ENCODE results near the gene PRR12.

The PRR12 gene

GRCh38 chr19:49553451-49554271, 37.3 kb upstream of the PRR12 start:
- H3K4me2 ChIP-seq (ENCODE audit: low read length), result no peak overlapping the region
- no peaks in the 10 kb centered on the region for H3K9me3 ChIP-seq (ENCODE audit: control insufficient read depth, insufficient read depth, low read length)
- H3K27ac ChIP-seq (ENCODE audit: low read depth, low read length), result no peak overlapping the region

GRCh38 chr19:49554701-49555181, 36.2 kb upstream of the PRR12 start:
- Histone ChIP-seq H3K27me3 (ENCODE audit: control insufficient read depth, low read length) (no peaks in the 10 kb centered on the region), H3K4me3 (ENCODE audit: low read length) (no peak overlapping the region), H3K79me2 (ENCODE audit: control insufficient read depth, low read length) (no peaks in the 10 kb centered on the region), H3K9me3 (ENCODE audit: control insufficient read depth, insufficient read depth, low read length) (no peaks in the 10 kb centered on the region), H3K9me2 (replicated peaks; ENCODE audit: control insufficient read depth, low read length) (no peaks in the 10 kb centered on the region), H3K4me1 (ENCODE audit: control insufficient read depth, low read length) (no peaks in the 10 kb centered on the region), H4K20me1 (ENCODE audit: control insufficient read depth, insufficient read depth, low read depth, low read length) (no peaks in the 10 kb centered on the region), H3K4me2 (ENCODE audit: low read length) (no peak overlapping the region), H3F3A (ENCODE audit: control insufficient read depth, insufficient read depth) (no peaks in the 10 kb centered on the region), H3K27ac (ENCODE audit: low read depth, low read length) (no peak overlapping the region), H3K36me3 (ENCODE audit: control insufficient read depth, low read length) (peaks cover 38% of the 10 kb centered on the region)
- no peak for TF ChIP-seq CTCF (IDR thresholded peaks at IDR 0.05; ENCODE audit: low read depth, low read length, poor library complexity, severe bottlenecking)
- no peak for TF ChIP-seq EZH2phosphoT487 (IDR thresholded peaks at IDR 0.05; ENCODE audit: borderline replicate concordance, low read length)

More at GRCh38 chr19:49553451-49554271, 37.3 kb upstream of the PRR12 start:
- Histone ChIP-seq H3K4me3 (ENCODE audit: low read length) (no peak overlapping the region), H3K36me3 (ENCODE audit: control insufficient read depth, low read length) (peaks cover 28% of the 10 kb centered on the region), H3K4me1 (ENCODE audit: control insufficient read depth, low read length) (no peaks in the 10 kb centered on the region), H3F3A (ENCODE audit: control insufficient read depth, insufficient read depth) (no peaks in the 10 kb centered on the region), H3K79me2 (ENCODE audit: control insufficient read depth, low read length) (no peaks in the 10 kb centered on the region), H3K27me3 (ENCODE audit: control insufficient read depth, low read length) (no peaks in the 10 kb centered on the region), H4K20me1 (ENCODE audit: control insufficient read depth, insufficient read depth, low read depth, low read length) (no peaks in the 10 kb centered on the region), H3K9me2 (replicated peaks; ENCODE audit: control insufficient read depth, low read length) (no peaks in the 10 kb centered on the region)
- TF ChIP-seq CTCF (IDR thresholded peaks at IDR 0.05; ENCODE audit: low read depth, low read length, poor library complexity, severe bottlenecking), result no peak
- TF ChIP-seq EZH2phosphoT487 (IDR thresholded peaks at IDR 0.05; ENCODE audit: borderline replicate concordance, low read length), result no peak

DNA sequence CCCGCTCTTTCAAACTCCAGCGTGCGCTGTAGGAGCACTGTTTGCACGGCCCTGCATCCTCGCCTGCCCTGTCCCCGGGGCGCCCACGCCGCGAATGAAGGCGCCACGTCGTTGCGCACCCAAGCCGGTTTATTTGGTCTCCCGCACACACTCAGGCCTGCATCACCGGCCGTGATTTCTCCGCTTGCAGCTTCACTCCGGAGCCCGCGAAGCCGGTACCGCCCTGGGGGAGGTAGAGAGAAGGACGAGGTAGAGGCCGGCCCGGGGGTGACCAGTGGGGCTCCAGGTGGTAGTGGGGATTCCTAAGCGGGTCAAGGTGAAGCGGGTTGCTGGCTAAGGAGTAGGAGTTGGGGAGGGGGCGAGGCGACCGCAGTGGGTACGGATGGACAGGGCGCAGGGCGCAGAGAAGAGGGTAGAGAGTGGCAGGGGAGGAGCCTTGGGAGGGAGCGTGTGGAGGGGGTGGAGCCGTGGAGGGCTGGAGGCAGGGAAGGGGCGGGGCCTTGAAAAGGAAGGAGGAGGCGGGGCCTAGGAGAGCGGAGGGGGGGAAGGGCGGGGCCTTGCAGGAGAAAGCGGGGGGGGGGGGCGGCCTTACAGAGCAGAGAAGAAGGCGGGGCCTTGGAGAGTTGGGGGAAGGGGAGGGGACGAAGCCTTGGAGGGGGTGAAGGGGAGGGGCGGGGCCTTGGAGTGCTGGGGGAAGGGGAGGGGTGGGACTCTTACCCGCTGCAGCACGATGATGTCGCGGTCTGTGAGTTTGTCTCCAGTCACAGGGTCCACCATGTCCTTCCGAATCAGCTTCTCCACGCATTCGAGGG, 35.2 kb upstream of the PRR12 start:
- Histone ChIP-seq H3K9me3 (ENCODE audit: control insufficient read depth, insufficient read depth, low read length) (no peaks in the 10 kb centered on the region), H3K36me3 (ENCODE audit: control insufficient read depth, low read length) (peaks cover 41% of the 10 kb centered on the region), H3K4me3 (ENCODE audit: low read length) (no peak overlapping the region), H3K79me2 (ENCODE audit: control insufficient read depth, low read length) (0 out of 2 replicates have a peak, but pooled peaks cover under 1% of the 10 kb centered on the region), H4K20me1 (ENCODE audit: control insufficient read depth, insufficient read depth, low read depth, low read length) (no peaks in the 10 kb centered on the region), H3K27me3 (ENCODE audit: control insufficient read depth, low read length) (no peaks in the 10 kb centered on the region), H3K4me1 (ENCODE audit: control insufficient read depth, low read length) (no peaks in the 10 kb centered on the region), H3F3A (ENCODE audit: control insufficient read depth, insufficient read depth) (no peaks in the 10 kb centered on the region), H3K27ac (ENCODE audit: low read depth, low read length) (no peak overlapping the region), H3K9me2 (replicated peaks; ENCODE audit: control insufficient read depth, low read length) (no peaks in the 10 kb centered on the region), H3K4me2 (ENCODE audit: low read length) (no peak overlapping the region)
- TF ChIP-seq EZH2phosphoT487 (IDR thresholded peaks at IDR 0.05; ENCODE audit: borderline replicate concordance, low read length), result no peak
- TF ChIP-seq CTCF (IDR thresholded peaks at IDR 0.05; ENCODE audit: low read depth, low read length, poor library complexity, severe bottlenecking), result no peak
